HL-60 (cell line): ENCODE results near the gene ARL3.

ENCODE experiments used
- CTCF ChIP-seq: IDR thresholded peaks from one replicate; pipeline ENCODE4 v1.5.1; 2011; ENCODE audit warnings: low read length, control low read depth, inconsistent platforms; ENCODE audit not compliant: insufficient read depth
- GABPA ChIP-seq: IDR thresholded peaks from 2 replicates; pipeline ENCODE4 v1.6.1; 2012; ENCODE audit warnings: low read depth
- REST ChIP-seq: IDR thresholded peaks from 2 replicates; pipeline ENCODE4 v1.6.1; 2012; ENCODE audit warnings: low read depth; ENCODE audit not compliant: insufficient replicate concordance

- TF ChIP-seq CTCF (no peak), REST (no peak), GABPA (no peak)
These were observed 86.4 kb downstream of the ARL3 start for GRCh38 chr10:102627736-102628293.
